C4-2B (cell line): ENCODE measurements around the gene ASCC3.

ENCODE experiments used
- H3K27ac ChIP-seq: fragments of 450-650 bp; 2 replicates; pipeline ENCODE4 v1.5.1; 2017
- CTCF ChIP-seq: fragments of 450-650 bp; conservative IDR thresholded peaks from 2 replicates; pipeline ENCODE4 v1.5.1; 2017; ENCODE audit warnings: mild to moderate bottlenecking
- ZFX ChIP-seq: fragments of 450-650 bp; IDR thresholded peaks from 2 replicates; pipeline ENCODE4 v1.6.1; 2017

The ASCC3 gene

GRCh38 chr6:100862063-100862462 is 19.1 kb downstream of the ASCC3 start:
- TF ChIP-seq ZFX (no peak), CTCF (no peak)
- H3K27ac ChIP-seq, result no peak overlapping the region

GRCh38 chr6:100856146-100856545 is 25.0 kb downstream of the ASCC3 start:
- TF ChIP-seq ZFX (no peak), CTCF (no peak)

GRCh38 chr6:100851819-100852218 is 29.3 kb downstream of the ASCC3 start:
- no peak for TF ChIP-seq CTCF
- no peak for TF ChIP-seq ZFX
- no peak overlapping the region for H3K27ac ChIP-seq

More at GRCh38 chr6:100856146-100856545, 25.0 kb downstream of the ASCC3 start:
- no peak overlapping the region for H3K27ac ChIP-seq

- no peak for TF ChIP-seq CTCF
- TF ChIP-seq ZFX, result no peak
- H3K27ac ChIP-seq, result no peak overlapping the region
These were observed 31.0 kb downstream of the ASCC3 start for GRCh38 chr6:100850174-100850573.

DNA sequence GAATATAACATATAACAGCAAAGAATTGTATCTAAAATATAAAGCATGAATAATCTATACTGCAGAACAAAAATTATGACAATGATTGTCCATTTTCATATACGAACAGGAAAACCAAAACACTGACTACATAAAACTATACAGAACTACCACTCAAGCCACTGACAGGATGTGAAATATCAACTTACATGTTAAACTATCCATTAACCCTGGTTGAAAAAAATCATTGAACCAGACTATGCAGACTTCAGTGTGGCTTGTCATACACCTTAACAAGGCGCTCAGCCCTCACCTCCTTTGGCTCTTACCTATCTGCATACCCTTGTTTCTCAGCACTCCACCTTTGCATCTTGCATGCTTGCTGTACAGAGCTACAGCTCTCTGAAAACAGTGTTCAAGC is 34.9 kb downstream of the ASCC3 start:
- TF ChIP-seq CTCF (no peak), ZFX (no peak)
- H3K27ac ChIP-seq, result no peak overlapping the region

GRCh38 chr6:100845676-100846075 is 35.5 kb downstream of the ASCC3 start:
- no peak for TF ChIP-seq ZFX
- no peak overlapping the region for H3K27ac ChIP-seq

DNA sequence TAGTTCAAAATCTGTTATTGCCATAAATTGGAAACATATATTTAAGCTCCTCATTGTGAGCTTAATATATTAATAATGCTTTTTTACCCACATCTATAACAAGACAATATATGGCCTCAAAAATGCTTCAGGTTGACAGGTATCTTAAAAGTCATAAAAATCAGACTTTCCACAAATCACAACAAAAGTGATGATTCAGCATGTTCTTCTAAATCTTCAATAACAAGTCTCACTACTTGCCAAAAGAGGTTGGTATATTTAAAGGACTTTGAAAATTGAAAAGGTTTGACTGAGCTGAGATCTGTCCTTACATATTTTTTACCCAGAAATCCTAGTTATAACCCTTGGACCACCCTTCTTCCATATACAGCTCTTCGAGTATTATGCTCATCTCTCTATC is 41.7 kb downstream of the ASCC3 start:
- no peak for TF ChIP-seq CTCF
- TF ChIP-seq ZFX, result no peak
- H3K27ac ChIP-seq, result no peak overlapping the region

DNA sequence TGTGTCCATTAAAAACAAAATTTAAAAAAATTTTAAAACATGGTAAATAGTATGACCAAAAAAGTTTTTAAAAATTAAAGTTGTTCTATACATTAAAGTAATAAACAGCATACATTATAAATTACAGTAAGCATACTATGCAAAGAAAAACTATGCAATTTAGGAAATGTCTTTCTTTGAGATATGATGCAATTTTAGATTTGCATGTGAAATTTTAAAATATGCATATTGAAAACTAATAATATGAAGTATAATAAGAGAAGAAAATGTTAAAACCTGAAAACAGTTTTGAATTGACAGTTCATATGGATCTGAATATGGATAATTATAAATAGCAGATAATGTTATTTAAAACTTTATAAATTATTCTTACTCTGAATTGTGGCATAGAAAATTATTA is 43.1 kb downstream of the ASCC3 start:
- H3K27ac ChIP-seq, result no peak overlapping the region
- TF ChIP-seq CTCF (no peak), ZFX (no peak)
